Iris pigment epithelial cell (primary cell): ENCODE results near the gene HOMER3.

Experiments
- DNase-seq: peaks from one replicate; pipeline ENCODE4 v3.0.0-alpha.2; 2011; ENCODE audit warnings: low read depth

Gene HOMER3

DNA sequence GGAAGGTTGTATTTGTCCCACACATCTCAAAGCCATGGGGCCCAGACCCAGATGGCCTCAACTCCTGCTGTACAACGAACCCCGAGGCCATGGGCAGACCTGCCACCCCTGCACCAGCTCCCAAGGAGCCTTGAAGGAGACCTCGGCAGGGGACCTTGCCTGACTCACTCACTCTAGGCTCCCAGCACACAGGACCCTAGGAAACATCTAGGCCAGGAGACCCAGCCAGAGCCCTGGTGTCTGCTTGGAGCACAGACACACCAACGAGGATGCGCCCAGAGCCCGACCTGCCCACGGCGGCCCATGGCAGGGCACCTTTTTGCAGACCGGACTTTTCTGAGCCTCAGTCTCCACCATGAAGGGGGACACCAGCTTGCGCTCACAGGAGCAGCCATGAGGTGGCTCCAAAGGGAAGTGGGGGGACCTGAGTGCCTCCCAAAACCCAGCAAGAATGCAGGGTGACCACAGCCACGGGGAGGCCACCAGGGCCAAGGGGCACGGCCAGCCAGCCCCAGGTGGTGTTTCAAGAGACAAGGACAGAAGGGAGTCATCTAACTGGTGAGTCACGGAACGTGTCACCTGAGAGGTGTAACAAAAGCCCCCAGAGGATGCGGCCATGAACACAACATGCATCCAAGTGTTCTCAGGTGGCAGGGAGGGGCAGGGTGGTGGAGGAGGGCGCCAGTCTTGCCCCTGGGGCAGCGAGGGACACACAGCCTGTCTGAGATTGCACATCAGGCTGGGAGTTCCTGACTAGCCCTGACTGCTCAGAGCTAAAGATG lies 40.1 kb downstream of the HOMER3 start:
- no peak for DNase-seq

GRCh38 chr19:18899624-18900560 lies 41.1 kb downstream of the HOMER3 start:
- DNase-seq = no peak

GRCh38 chr19:18898607-18899408 lies 42.2 kb downstream of the HOMER3 start:
- no peak for DNase-seq

DNA sequence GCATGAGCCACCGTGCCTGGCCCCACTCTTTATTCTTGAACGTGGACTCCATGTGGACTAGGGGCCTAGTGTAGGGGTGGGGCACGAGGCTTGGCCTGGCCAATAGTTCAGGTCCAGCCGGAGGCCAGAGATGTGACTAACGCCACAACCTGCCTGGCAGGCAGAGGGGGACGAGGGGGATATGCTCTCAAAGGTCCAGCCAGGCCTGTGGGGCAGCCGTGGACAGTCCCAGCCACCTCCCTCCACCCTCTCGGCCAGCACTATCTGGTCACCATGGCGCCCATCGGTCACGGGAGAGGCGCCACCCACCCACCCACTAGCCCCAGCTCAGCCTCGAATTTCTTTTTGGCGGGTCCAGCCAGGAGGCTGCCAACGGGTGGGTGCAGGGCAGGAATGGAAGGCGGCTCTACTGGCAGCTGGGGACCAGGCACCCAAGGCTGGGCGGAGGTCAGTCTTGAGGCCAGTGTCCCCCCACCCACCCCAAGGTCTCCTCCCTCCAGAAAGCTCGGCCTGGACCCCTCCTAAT lies 42.9 kb downstream of the HOMER3 start:
- no peak for DNase-seq

GRCh38 chr19:18897094-18898029 lies 43.7 kb downstream of the HOMER3 start:
- no peak for DNase-seq

GRCh38 chr19:18896421-18896841 lies 44.6 kb downstream of the HOMER3 start:
- DNase-seq = no peak

DNA sequence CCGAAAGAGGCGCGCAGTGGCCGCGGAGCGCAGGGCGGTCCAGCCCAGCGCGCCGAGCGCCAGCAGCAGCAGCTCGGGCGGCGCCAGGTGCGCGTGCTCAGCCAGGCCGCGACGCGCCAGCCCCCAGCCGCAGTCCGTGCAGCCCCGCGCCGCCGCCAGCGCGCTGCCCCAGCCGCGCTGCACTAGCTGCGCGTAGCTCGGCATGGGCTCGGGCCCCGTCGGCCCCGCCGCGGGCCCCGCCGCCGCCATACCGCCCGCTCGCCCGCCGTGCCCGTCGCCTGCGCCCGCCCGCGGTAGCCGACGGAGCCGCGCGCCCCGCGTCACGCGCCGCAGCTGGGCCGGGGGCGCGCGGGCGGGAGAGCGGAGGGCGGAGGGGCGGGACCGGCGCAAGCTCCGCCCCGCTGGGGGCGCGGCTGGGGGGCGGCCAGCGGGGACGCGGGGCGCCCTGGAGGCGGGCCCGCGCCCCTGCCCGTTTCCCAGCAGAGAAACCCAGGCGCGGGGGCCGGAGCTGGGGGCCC lies 45.1 kb downstream of the HOMER3 start, which contains the start of gene CERS1:
Gene CERS1, minus strand, starts transcription at position 335 of the 518 bp plus-strand sequence. Its CDS starts 86 bp downstream, at position 249.
- DNase-seq = no peak

GRCh38 chr19:18895038-18895823 lies 45.8 kb downstream of the HOMER3 start:
- DNase-seq = no peak

- DNase-seq = no peak
Measured at GRCh38 chr19:18894254-18895037, 46.6 kb downstream of the HOMER3 start.

GRCh38 chr19:18893587-18894253 lies 47.3 kb downstream of the HOMER3 start:
- DNase-seq = no peak

DNA sequence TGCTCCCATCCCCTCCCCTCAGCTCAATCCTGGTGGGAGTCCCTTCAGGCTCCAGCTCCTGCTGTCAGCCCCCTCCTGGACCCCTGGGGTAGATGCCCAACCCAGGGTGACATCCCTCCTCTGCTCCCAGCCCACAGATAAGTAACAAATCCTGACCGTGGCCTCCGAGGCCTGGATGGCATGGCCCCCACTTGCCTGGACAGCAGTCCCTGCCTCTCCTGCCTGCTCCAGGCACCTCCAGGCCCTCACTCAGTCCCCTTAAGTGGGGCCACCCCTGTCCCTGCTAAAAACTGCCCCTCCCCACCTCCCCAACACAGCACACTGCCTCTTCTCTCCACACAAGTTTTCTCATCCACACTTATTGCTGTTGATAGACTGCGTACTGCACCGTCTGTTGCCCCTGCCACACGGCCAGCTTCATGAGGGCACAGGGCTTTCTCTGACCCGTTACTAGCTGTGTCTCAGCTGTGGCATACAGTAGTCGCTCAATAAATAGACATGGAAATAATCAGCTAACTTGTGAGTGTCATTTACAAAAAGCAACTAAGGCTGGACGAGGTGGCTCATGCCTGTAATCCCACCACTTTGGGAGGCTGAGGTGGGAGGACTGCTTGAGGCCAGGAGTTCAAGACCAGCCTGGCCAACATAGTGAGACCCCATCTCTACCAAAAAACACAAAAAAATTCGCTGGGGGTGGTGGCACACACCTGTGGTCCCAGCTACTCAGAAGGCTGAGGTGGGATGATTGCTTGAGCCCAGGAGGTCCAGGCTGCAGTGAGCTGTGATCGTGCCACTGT lies 50.9 kb downstream of the HOMER3 start:
- no peak for DNase-seq

- DNase-seq = no peak
Measured at GRCh38 chr19:18886972-18887371, 54.0 kb downstream of the HOMER3 start.

DNA sequence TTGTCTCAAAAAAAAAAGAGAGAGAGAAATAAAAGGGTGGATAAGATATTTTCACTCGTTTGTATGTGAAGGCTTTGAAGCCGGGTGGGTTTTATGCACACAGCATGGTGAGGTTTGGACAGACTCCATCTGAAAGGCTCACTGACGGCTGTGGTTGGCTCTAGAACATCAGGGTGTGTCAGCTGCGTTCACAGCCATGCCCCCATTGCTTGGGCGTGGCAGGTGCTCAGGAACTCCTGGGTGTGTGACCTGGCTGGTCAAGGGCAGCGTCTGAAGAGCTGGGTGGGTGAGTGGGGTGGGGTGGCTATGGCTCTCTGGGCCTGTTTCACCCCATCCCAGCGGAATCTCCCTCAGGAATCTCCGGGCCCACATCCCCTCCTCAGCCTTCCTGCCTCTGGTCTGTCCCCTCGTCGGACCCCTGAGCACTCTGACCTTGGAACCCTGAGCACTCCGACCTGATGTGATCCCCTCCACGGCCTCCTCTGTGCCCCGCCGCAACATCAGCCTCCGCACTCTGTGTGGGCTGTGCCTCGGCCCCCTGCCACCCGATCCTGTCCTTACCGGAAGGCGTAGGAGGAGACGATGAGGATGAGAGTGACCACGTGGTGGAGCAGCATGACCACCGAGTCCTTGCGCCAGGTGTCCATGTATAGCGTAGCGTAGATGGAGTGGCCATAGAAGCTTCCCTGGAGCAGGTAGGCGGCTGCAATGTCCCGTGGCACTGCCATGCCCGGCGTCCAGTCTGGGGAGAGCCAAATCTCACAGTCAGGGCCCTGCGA lies 57.3 kb downstream of the HOMER3 start:
- no peak for DNase-seq

GRCh38 chr19:18881491-18881890 lies 59.5 kb downstream of the HOMER3 start:
- no peak for DNase-seq

DNA sequence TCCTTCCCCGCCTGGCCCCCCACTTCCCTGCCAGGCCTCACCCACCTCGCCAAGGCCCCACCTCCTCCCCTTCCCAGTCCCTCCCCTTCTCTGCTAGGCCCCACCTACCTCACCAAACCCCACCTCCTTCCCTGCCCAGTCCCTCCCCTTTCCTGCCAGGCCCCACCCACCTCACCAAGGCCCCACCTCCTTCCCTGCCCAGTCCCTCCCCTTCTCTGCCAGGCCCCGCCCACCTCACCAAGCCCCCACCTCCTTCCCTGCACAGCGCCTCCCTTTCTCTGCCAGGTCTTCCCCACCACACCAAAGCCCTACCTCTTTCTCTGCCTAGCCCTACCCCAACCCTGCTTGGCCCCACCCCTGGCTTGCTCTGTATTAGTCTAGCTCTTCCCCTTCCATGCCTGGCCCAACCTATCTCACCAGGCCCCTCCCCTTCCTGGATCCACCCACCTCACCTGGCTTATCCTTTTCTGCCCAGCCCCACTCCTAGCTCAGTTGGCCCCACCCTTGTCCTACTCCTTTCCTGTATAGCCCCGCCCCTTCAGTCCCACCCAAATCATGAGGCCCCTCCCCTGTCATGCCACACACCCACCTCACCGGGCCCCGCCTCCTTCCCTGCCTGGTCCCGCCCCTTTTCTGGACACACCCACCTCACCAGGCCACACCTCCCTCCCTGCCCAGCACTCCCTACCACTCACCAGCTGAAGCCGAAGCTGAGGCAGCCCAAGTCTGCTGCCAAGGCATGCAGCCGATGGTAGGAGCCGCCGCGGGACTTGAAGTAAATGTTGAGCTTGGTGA lies 61.2 kb downstream of the HOMER3 start:
- peak; percentile 14 for DNase-seq
